ENCODE results near the gene TLCD4.
"Not testable (repeated sequence)": the region's sequence is repeated elsewhere in the genome, so short reads cannot be mapped to it uniquely, and the experiment has no call there.

DNA sequence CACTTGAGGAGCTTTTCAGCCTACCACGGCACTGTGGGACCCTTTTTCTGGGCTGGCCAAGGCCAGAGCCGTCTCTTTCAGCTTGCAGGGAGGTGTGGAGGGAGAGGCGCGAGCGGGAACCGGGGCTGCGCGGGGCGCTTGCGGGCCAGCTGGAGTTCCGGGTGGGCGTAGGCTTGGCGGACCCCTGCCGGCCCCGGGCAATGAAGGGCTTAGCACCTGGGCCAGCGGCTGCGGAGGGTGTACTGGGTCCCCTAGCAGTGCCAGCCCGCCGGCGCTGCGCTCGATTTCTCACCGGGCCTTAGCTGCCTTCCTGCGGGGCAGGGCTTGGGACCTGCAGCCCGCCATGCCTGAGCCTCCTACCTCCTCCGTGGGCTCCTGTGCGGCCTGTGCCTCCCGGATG lies 25.9 kb upstream of the TLCD4 start:
- TF ChIP-seq, protein P1, sequence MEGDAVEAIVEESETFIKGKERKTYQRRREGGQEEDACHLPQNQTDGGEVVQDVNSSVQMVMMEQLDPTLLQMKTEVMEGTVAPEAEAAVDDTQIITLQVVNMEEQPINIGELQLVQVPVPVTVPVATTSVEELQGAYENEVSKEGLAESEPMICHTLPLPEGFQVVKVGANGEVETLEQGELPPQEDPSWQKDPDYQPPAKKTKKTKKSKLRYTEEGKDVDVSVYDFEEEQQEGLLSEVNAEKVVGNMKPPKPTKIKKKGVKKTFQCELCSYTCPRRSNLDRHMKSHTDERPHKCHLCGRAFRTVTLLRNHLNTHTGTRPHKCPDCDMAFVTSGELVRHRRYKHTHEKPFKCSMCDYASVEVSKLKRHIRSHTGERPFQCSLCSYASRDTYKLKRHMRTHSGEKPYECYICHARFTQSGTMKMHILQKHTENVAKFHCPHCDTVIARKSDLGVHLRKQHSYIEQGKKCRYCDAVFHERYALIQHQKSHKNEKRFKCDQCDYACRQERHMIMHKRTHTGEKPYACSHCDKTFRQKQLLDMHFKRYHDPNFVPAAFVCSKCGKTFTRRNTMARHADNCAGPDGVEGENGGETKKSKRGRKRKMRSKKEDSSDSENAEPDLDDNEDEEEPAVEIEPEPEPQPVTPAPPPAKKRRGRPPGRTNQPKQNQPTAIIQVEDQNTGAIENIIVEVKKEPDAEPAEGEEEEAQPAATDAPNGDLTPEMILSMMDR (IDR thresholded peaks at IDR 0.05; ENCODE audit: control extremely low read depth in 1 of 3, insufficient read depth in 1 of 3, low read depth in 1 of 3, low read length in 3 of 3) = not testable (repeated sequence)
- not testable (repeated sequence) for TF ChIP-seq JUN (IDR thresholded peaks at IDR 0.05; ENCODE audit: low read depth, low read length); POLR2AphosphoS5 (IDR thresholded peaks at IDR 0.05; ENCODE audit: low read depth, low read length); CHD2 (IDR thresholded peaks at IDR 0.05; ENCODE audit: low read length); SRF (IDR thresholded peaks at IDR 0.05; ENCODE audit: low read depth, low read length); POLR2A (IDR thresholded peaks at IDR 0.05; ENCODE audit: control extremely low read depth in 1 of 2, low read depth in 2 of 2, low read length in 2 of 2); KDM1A (IDR thresholded peaks at IDR 0.05; ENCODE audit: borderline replicate concordance, low read length); BACH1 (IDR thresholded peaks at IDR 0.05; ENCODE audit: low read length); CREB1 (IDR thresholded peaks at IDR 0.05); RFX5 (IDR thresholded peaks at IDR 0.05; ENCODE audit: borderline replicate concordance, low read depth, low read length); RAD21 (IDR thresholded peaks at IDR 0.05 in 1 of 2, conservative IDR thresholded peaks at IDR 0.05 in 1 of 2; ENCODE audit: low read depth in 2 of 2, low read length in 2 of 2)

Measured in H1 (cell line).